GM12878 (cell line): ENCODE results near the gene SLC26A1. TPM values are rescaled to one million over a fixed set of nuclear protein-coding genes. Genes with fewer than 3 reads are reported as not detected.
A peak's percentile ranks its signal among the peaks of the same experiment; 100 is the strongest.

Source experiments
- ATAC-seq: fragments of 200-7000 bp; cut with Tn5 transposase; 3 replicates; pipeline ENCODE4 v1.9.1; 2020; ENCODE audit warnings: mild to moderate bottlenecking, moderate library complexity
- BruUV-seq: library from RNA; stranded (reverse); fragments of 400-500 nt; replicated peaks from 2 replicates; lab custom pipeline; 2021; lab: Mats Ljungman, UMichigan
- CTCF ChIA-PET: fragments of 300-600 bp; sonication (Branson Sonifier 250); formaldehyde crosslinking; extraction: SDS; loops from one replicate; lab custom pipeline; 2021; ENCODE audit warnings: inconsistent platforms; lab: Yijun Ruan, JAX
- POLR2A ChIA-PET: fragments of 350-600 bp; formaldehyde crosslinking; extraction: SDS; loops from one replicate; lab custom pipeline; 2021; ENCODE audit warnings: inconsistent platforms; lab: Charles Lee
- RAD21 ChIA-PET: fragments of 300-600 bp; sonication (Branson Sonifier 250); formaldehyde crosslinking; loops from one replicate; lab custom pipeline; 2023; ENCODE audit warnings: antibody characterized with exemption; ENCODE audit not compliant: unreplicated experiment; lab: Charles Lee
- SMC1A ChIA-PET: fragments of 300-600 bp; sonication (Branson Sonifier 250); formaldehyde crosslinking; loops from one replicate; lab custom pipeline; 2023; ENCODE audit not compliant: unreplicated experiment, uncharacterized antibody; lab: Charles Lee
- DNase-seq: peaks from one replicate; pipeline ENCODE4 v3.0.0-alpha.2; 2011; ENCODE audit warnings: low read depth, low spot score
- FAIRE-seq: peaks from 3 replicates; lab custom pipeline; 2011; peaks lifted over from hg19 to GRCh38; lab: Jason Lieb, UNC
- H2AFZ ChIP-seq: 2 replicates; pipeline ENCODE4 v1.6.0; 2011; ENCODE audit warnings: low read depth, low read length, control low read depth; ENCODE audit not compliant: control insufficient read depth
- H3K27ac ChIP-seq: 2 replicates; pipeline ENCODE4 v1.5.1; 2011; ENCODE audit warnings: control low read depth; ENCODE audit not compliant: control insufficient read depth, insufficient read depth
- H3K27me3 ChIP-seq, 2 experiments: replicated peaks in 1 of 2; 2 replicates each; pipeline versions ENCODE4 v1.6.0 to v1.6.1; 2011; ENCODE audit warnings: low read length in 1 of 2; ENCODE audit not compliant: control insufficient read depth in 2 of 2, insufficient read depth in 2 of 2
- H3K36me3 ChIP-seq, 2 experiments: 2 replicates each; pipeline ENCODE4 v1.5.1; 2011; ENCODE audit warnings: low read length in 1 of 2; ENCODE audit not compliant: control insufficient read depth in 2 of 2, insufficient read depth in 2 of 2
- H3K4me1 ChIP-seq: 2 replicates; pipeline ENCODE4 v1.6.1; 2011; ENCODE audit warnings: mild to moderate bottlenecking, low read length, moderate library complexity, mixed read lengths; ENCODE audit not compliant: control insufficient read depth, insufficient read depth
- H3K4me2 ChIP-seq: 2 replicates; pipeline ENCODE4 v1.6.0; 2011; ENCODE audit warnings: control low read depth; ENCODE audit not compliant: control insufficient read depth, insufficient read depth
- H3K4me3 ChIP-seq: fragments of 200-600 bp; sonication (generic); 2 replicates; pipeline ENCODE4 v1.5.1; 2016
- H3K79me2 ChIP-seq: 2 replicates; pipeline ENCODE4 v1.6.0; 2011; ENCODE audit warnings: low read length; ENCODE audit not compliant: control insufficient read depth, insufficient read depth
- H3K9ac ChIP-seq: 2 replicates; pipeline ENCODE4 v1.8.0; 2011; ENCODE audit warnings: low read length, control low read depth, mixed read lengths; ENCODE audit not compliant: control insufficient read depth, insufficient read depth
- H3K9me3 ChIP-seq: replicated peaks from 3 replicates; pipeline ENCODE4 v1.5.1; 2011; ENCODE audit warnings: mild to moderate bottlenecking, low read length; ENCODE audit not compliant: control insufficient read depth, insufficient read depth
- H4K20me1 ChIP-seq: 2 replicates; pipeline ENCODE4 v1.6.0; 2011; ENCODE audit not compliant: control insufficient read depth, insufficient read depth
- CTCF ChIP-seq, 3 experiments: IDR thresholded peaks in 2 of 3; conservative IDR thresholded peaks in 1 of 3; 2 replicates each; pipeline ENCODE4 v1.5.1; 2011; ENCODE audit warnings: low read depth in 3 of 3, low read length in 3 of 3, mild to moderate bottlenecking in 3 of 3, control low read depth in 2 of 3, moderate library complexity in 2 of 3, inconsistent platforms in 1 of 3, mixed read lengths in 1 of 3; ENCODE audit not compliant: control insufficient read depth in 2 of 3, insufficient read depth in 1 of 3; ENCODE audit errors: extremely low read depth in 1 of 3
- ESRRA ChIP-seq: IDR thresholded peaks from 2 replicates; pipeline ENCODE4 v1.6.1; 2012; ENCODE audit warnings: mild to moderate bottlenecking, low read length, improper control_type of control experiment
- RAD21 ChIP-seq: IDR thresholded peaks from 2 replicates; pipeline ENCODE4 v1.6.1; 2011; ENCODE audit warnings: mild to moderate bottlenecking, low read depth, low read length, moderate library complexity; ENCODE audit not compliant: insufficient read depth
- SPI1 ChIP-seq: IDR thresholded peaks from 2 replicates; pipeline ENCODE4 v1.6.1; 2011; ENCODE audit warnings: low read depth, mild to moderate bottlenecking, low read length, moderate library complexity, borderline replicate concordance; ENCODE audit not compliant: insufficient read depth
- TARDBP ChIP-seq: IDR thresholded peaks from 2 replicates; pipeline ENCODE4 v1.6.1; 2016; ENCODE audit warnings: borderline replicate concordance
- TCF12 ChIP-seq: IDR thresholded peaks from 2 replicates; pipeline ENCODE4 v1.6.1; 2011; ENCODE audit warnings: low read depth, mild to moderate bottlenecking, low read length
- TCF3 ChIP-seq: IDR thresholded peaks from 2 replicates; pipeline ENCODE4 v1.6.1; 2012; ENCODE audit warnings: low read depth, mild to moderate bottlenecking, low read length, borderline replicate concordance; ENCODE audit not compliant: insufficient read depth
- WGBS: methylation state at CpG from one replicate; pipeline ENCODE4 v1.1.6; 2016; ENCODE audit warnings: low lambda C conversion rate; ENCODE audit not compliant: insufficient replicate concordance, insufficient coverage; ENCODE audit errors: missing lambda C conversion rate; 5-methylcytosine and 5-hydroxymethylcytosine counted together
- in situ Hi-C: fragments of 300-500 bp; cut with MboI; formaldehyde crosslinking; loops from 9 replicates; pipeline ENCODE4 v1.14.3; 2018; ENCODE audit warnings: mixed read lengths
- intact Hi-C: fragments of 100-400 bp; cut with micrococcal nuclease; formaldehyde crosslinking; loops from one replicate; pipeline ENCODE4 v1.14.2; 2022; ENCODE audit not compliant: unreplicated experiment
- polyA plus RNA-seq, 11 experiments: library from polyadenylated mRNA; depleted of rRNA in 4 of 11; unstranded in 6 of 11; stranded (reverse) in 5 of 11; fragments of >200 nt; fragmentation: Nextera tagmentation in 4 of 11; fragmentation: Illumina TruSeq in 1 of 11; extraction: Ambion mirVana in 4 of 11; extraction: Trizol in 1 of 11; gene quantifications; 1 replicate in 1 of 11; 2 replicates in 10 of 11; pipeline versions ENCODE4 v1.2.1 to v1.2.3, GENCODE V29; 2011 to 2016; ENCODE audit warnings: inconsistent platforms in 2 of 11, missing spikeins in 2 of 11, low read depth in 1 of 11
- total RNA-seq, 4 experiments: library from RNA; depleted of rRNA in 3 of 4; stranded (reverse); fragments of >200 nt in 3 of 4; fragmentation: Illumina TruSeq in 1 of 4; extraction: Trizol in 1 of 4; gene quantifications; 2 replicates each; pipeline versions ENCODE4 v1.2.1 to v1.2.3, GENCODE V29; 2013 to 2021

SLC26A1 gene
- total and polyA plus RNA-seq, 10 of the 15 experiments (the other 5 are each of a cell fraction or from before 2014, with no cell fraction given) = 0.05 to 0.96 (median 0.28) TPM; not detected in 5

GRCh38 chr4:1031956-1032795 lies 39.0 kb upstream of the SLC26A1 start:
- DNase-seq (no peak), FAIRE-seq (no peak), ATAC-seq (peak; percentile 55)
- H3K4me3 ChIP-seq = no peak overlapping the region
- ChIA-PET CTCF (no interaction called here), RAD21 (no interaction called here), SMC1A (no interaction called here), POLR2A (no interaction called here)
- H3K36me3 ChIP-seq = no peaks in the 10 kb centered on the region
- 27% methylated on average over 37 of the region's 37 CpGs for WGBS
- TF ChIP-seq TCF12 (peak; percentile 79), RAD21 (0 out of 2 replicates have a peak, but pooled peaks have one; percentile 17), ESRRA (no peak), TCF3 (peak; percentile 91), SPI1 (no peak), CTCF (IDR thresholded peaks at IDR 0.05 in 2 of 3, conservative IDR thresholded peaks at IDR 0.05 in 1 of 3; ENCODE audit: control insufficient read depth in 2 of 3, extremely low read depth in 1 of 3, insufficient read depth in 1 of 3, low read depth in 3 of 3, low read length in 3 of 3) (peak in 1 of 3 experiments; percentile 17; a peak in 2 of 6 replicates), TARDBP (no peak)
- intact Hi-C loops = no loop called here
- no peaks in the 10 kb centered on the region for H3K4me1 ChIP-seq
- no peak overlapping the region for H3K27ac ChIP-seq
- in situ Hi-C loops = no loop called here
- no peaks in the 10 kb centered on the region for H3K27me3 ChIP-seq
- H3K9ac ChIP-seq = no peak overlapping the region
- H4K20me1 ChIP-seq = no peaks in the 10 kb centered on the region
- no TSS peak for BruUV-seq
- H3K9me3 ChIP-seq = no peaks in the 10 kb centered on the region
- H3K4me2 ChIP-seq = no peak overlapping the region
- H2AFZ ChIP-seq = no peak overlapping the region
- no peaks in the 10 kb centered on the region for H3K79me2 ChIP-seq
